Astrocyte of the cerebellum (primary cell): ENCODE data around the gene TNP2.

Experiments
- DNase-seq: peaks from one replicate; pipeline ENCODE4 v3.0.0-alpha.2; 2011; ENCODE audit warnings: low read depth
- H3K4me3 ChIP-seq: 2 replicates; pipeline ENCODE4 v1.5.1; 2011; ENCODE audit warnings: mild to moderate bottlenecking, low read depth, low read length, moderate library complexity
- CTCF ChIP-seq: IDR thresholded peaks from 2 replicates; pipeline ENCODE4 v1.5.1; 2012; ENCODE audit warnings: low read length, low read depth, moderate library complexity, mild to moderate bottlenecking; ENCODE audit errors: missing control alignments
- in situ Hi-C: cut with HindIII; loops from 2 replicates; pipeline ENCODE4 v1.10.0; 2017; ENCODE audit warnings: low sequenced_read_pairs

The TNP2 gene

GRCh38 chr16:11312718-11313492 is 43.8 kb upstream of the TNP2 start:
- no peak for TF ChIP-seq CTCF
- peak; percentile 44 for DNase-seq
- in situ Hi-C loops = no loop called here
- H3K4me3 ChIP-seq = no peak overlapping the region

DNA sequence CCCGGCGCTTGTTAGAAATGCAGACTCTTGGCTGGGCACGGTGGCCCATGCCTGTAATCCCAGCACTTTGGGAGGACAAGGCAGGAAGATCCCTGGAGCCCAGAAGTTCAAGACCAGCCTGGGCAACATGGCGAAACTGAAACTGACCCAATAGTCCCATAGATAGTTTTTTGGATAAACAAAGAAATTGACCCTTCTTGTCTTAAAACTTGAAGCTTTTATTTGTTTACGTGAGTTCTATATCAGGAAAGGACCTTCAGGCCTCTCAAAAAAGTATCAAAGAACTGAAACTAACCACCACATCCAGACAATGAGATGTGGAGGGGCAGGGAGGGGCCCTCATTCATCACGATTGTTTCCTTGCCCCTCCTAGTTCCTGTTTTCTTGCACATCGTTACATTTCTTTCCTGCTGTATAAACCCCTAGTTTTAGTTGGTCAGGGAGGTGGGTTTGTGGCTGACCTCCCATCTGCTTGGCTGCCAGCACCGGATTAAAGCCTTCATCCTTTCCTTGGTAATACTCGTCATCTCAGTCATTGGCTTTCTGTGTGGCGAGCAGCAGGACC is 42.0 kb upstream of the TNP2 start:
- TF ChIP-seq CTCF = no peak
- in situ Hi-C loops = no loop called here
- no peak for DNase-seq
- no peak overlapping the region for H3K4me3 ChIP-seq

- no peak for DNase-seq
- in situ Hi-C loops = no loop called here
- H3K4me3 ChIP-seq = no peak overlapping the region
- no peak for TF ChIP-seq CTCF
These were observed 41.5 kb upstream of the TNP2 start for GRCh38 chr16:11310634-11310977.

- H3K4me3 ChIP-seq = no peak overlapping the region
- DNase-seq = no peak
- no peak for TF ChIP-seq CTCF
- in situ Hi-C loops = no loop called here
These were observed 40.9 kb upstream of the TNP2 start for GRCh38 chr16:11309895-11310633.

DNA sequence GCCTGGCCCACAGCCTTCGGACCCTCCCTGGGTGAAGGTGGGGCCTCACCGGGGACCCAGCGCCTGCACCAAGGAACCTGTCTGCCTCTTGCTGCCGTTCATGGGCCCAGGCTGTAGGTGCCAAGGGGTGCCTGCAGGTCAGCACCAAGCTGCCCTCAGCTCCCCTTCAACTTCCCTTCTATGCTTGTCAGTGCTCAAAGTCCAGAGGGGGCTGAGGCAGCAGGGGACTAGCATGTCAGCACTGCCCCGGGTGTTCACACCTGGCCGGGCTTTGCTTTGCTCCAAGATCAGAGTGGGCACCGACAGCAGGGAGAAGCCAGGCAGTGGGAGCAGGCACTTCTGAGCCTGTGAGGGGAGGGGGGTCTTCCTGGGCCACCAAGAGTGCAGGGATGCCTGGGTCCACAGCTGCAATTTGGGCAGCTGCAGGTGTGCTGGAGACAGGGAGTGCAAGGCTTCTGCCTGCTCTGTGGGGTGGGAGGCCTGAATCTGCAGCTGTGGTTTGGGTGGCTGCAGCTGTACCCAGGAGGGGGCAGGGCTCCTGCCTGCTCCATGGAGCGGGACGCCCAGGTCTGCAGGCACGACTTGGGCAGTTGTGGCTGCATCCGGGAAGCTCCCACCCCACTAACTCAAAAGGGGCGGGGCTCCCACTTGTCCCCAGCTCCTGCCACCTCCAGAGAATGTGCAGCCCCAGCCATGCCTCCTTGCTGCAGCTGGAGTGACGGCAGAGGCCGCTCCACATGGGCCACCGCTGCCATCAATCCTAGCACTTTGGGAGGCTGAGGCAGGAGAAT is 39.6 kb upstream of the TNP2 start:
- no peak for TF ChIP-seq CTCF
- DNase-seq = no peak
- H3K4me3 ChIP-seq = no peak overlapping the region
- in situ Hi-C loops = no loop called here
